Endothelial cell of umbilical vein (primary cell): ENCODE data around the gene TM4SF5. TPM values are rescaled to one million over a fixed set of nuclear protein-coding genes. Genes with fewer than 3 reads are reported as not detected.

ENCODE experiments used
- BruUV-seq: library from RNA; stranded (reverse); fragments of 400-500 nt; replicated peaks from 2 replicates; lab custom pipeline; 2021; lab: Mats Ljungman, UMichigan
- CTCF ChIA-PET: fragments of 300-600, 350-600 bp; sonication (Branson Sonifier 250); formaldehyde crosslinking; loops from one replicate; lab custom pipeline; 2021; ENCODE audit warnings: antibody characterized with exemption, inconsistent platforms; lab: Charles Lee
- POLR2A ChIA-PET: fragments of 300-600, 350-600 bp; sonication (Branson Sonifier 250); formaldehyde crosslinking; loops from one replicate; lab custom pipeline; 2021; ENCODE audit warnings: antibody characterized with exemption, inconsistent platforms; lab: Charles Lee
- DNase-seq: peaks from one replicate; pipeline ENCODE4 v3.0.0-alpha.2; 2011; ENCODE audit warnings: low read depth, low spot score
- FAIRE-seq: peaks from 2 replicates; lab custom pipeline; 2011; peaks lifted over from hg19 to GRCh38; lab: Jason Lieb, UNC
- H2AFZ ChIP-seq: 2 replicates; pipeline ENCODE4 v1.6.0; 2012; ENCODE audit warnings: low read depth, low read length, control low read depth, inconsistent platforms
- H3K27ac ChIP-seq: 2 replicates; pipeline ENCODE4 v1.5.1; 2011; ENCODE audit warnings: low read depth, mild to moderate bottlenecking, control low read depth, low read length, moderate library complexity; ENCODE audit not compliant: insufficient read depth
- H3K27me3 ChIP-seq, 2 experiments: 2 replicates each; pipeline versions ENCODE4 v1.6.0 to v1.6.1; 2011; ENCODE audit warnings: low read length in 2 of 2, mixed read lengths in 1 of 2; ENCODE audit not compliant: control insufficient read depth in 2 of 2, insufficient read depth in 2 of 2
- H3K36me3 ChIP-seq, 2 experiments: 2 replicates in 1 of 2; 3 replicates in 1 of 2; pipeline ENCODE4 v1.5.1; 2011; ENCODE audit warnings: low read length in 2 of 2, mild to moderate bottlenecking in 1 of 2, moderate library complexity in 1 of 2; ENCODE audit not compliant: control insufficient read depth in 2 of 2, insufficient read depth in 2 of 2; ENCODE audit errors: extremely low read depth in 1 of 2
- H3K4me1 ChIP-seq: 3 replicates; pipeline ENCODE4 v1.5.1; 2011; ENCODE audit warnings: mild to moderate bottlenecking, low read length; ENCODE audit not compliant: control insufficient read depth, insufficient read depth; ENCODE audit errors: extremely low read depth
- H3K4me2 ChIP-seq: 2 replicates; pipeline ENCODE4 v1.6.1; 2011; ENCODE audit warnings: low read length, control low read depth, mixed read lengths; ENCODE audit not compliant: insufficient read depth
- H3K4me3 ChIP-seq, 3 experiments: fragments of 200-600 bp in 1 of 3; sonication (generic), shearing (Covaris generic) in 1 of 3; replicated peaks in 1 of 3; 2 replicates each; pipeline ENCODE4 v1.5.1; 2011 to 2016; ENCODE audit warnings: control low read depth in 3 of 3, low read length in 3 of 3, mild to moderate bottlenecking in 2 of 3, inconsistent platforms in 1 of 3, low read depth in 1 of 3, moderate library complexity in 1 of 3; ENCODE audit not compliant: insufficient read depth in 1 of 3
- H3K79me2 ChIP-seq: 2 replicates; pipeline ENCODE4 v1.6.0; 2012; ENCODE audit warnings: low read length, inconsistent platforms; ENCODE audit not compliant: control insufficient read depth, insufficient read depth
- H3K9ac ChIP-seq: replicated peaks from 2 replicates; pipeline ENCODE3; 2011; ENCODE audit warnings: low read length, control low read depth; ENCODE audit not compliant: insufficient read depth; ENCODE audit errors: extremely low read depth
- H3K9me1 ChIP-seq: replicated peaks from 3 replicates; pipeline ENCODE4 v1.6.0; 2011; ENCODE audit warnings: mild to moderate bottlenecking, low read length; ENCODE audit not compliant: control insufficient read depth, insufficient read depth; ENCODE audit errors: extremely low read depth
- H3K9me3 ChIP-seq: replicated peaks from 2 replicates; pipeline ENCODE4 v1.5.1; 2012; ENCODE audit warnings: low read length, inconsistent platforms; ENCODE audit not compliant: control insufficient read depth, insufficient read depth
- H4K20me1 ChIP-seq: replicated peaks from 2 replicates; pipeline ENCODE3; 2011; ENCODE audit warnings: mild to moderate bottlenecking, low read length; ENCODE audit not compliant: control insufficient read depth, insufficient read depth; ENCODE audit errors: extremely low read depth
- CTCF ChIP-seq, 2 donors: IDR thresholded peaks; 1 replicate in 1 of 2; 2 replicates in 1 of 2; pipeline ENCODE4 v1.5.1; 2011; ENCODE audit warnings: low read length in 2 of 2, mild to moderate bottlenecking in 2 of 2, moderate library complexity in 2 of 2, control low read depth in 1 of 2, inconsistent platforms in 1 of 2, low read depth in 1 of 2; ENCODE audit not compliant: insufficient read depth in 1 of 2; ENCODE audit errors: extremely low read depth in 1 of 2
- EZH2 ChIP-seq: IDR thresholded peaks from 2 replicates; pipeline ENCODE4 v1.6.1; 2012; ENCODE audit warnings: borderline replicate concordance, low read depth, mild to moderate bottlenecking, moderate library complexity, low read length, inconsistent platforms; ENCODE audit not compliant: severe bottlenecking
- FOS ChIP-seq: IDR thresholded peaks from 2 replicates; pipeline ENCODE4 v1.6.1; 2011; ENCODE audit warnings: mild to moderate bottlenecking, low read length, moderate library complexity, borderline replicate concordance; ENCODE audit not compliant: insufficient read depth
- GATA2 ChIP-seq: IDR thresholded peaks from 2 replicates; pipeline ENCODE4 v1.7.0; 2011; ENCODE audit warnings: low read depth, mild to moderate bottlenecking, moderate library complexity, mixed read lengths, low read length; ENCODE audit not compliant: insufficient read length, insufficient read depth
- JUN ChIP-seq: IDR thresholded peaks from 2 replicates; pipeline ENCODE4 v1.6.1; 2011; ENCODE audit warnings: borderline replicate concordance, low read depth; ENCODE audit not compliant: insufficient read length, insufficient read depth
- MAX ChIP-seq: IDR thresholded peaks from 2 replicates; pipeline ENCODE4 v1.6.1; 2011; ENCODE audit not compliant: insufficient read depth, insufficient read length
- MYC ChIP-seq: IDR thresholded peaks from one replicate; pipeline ENCODE4 v1.6.1; 2011; ENCODE audit warnings: mild to moderate bottlenecking, low read depth, low read length
- POLR2A ChIP-seq: IDR thresholded peaks from 2 replicates; pipeline ENCODE4 v1.6.1; 2012; ENCODE audit warnings: low read depth, mild to moderate bottlenecking, control low read depth, low read length
- POLR2AphosphoS5 ChIP-seq: IDR thresholded peaks from 2 replicates; pipeline ENCODE4 v1.6.1; 2012; ENCODE audit warnings: low read depth, mild to moderate bottlenecking, control low read depth, low read length, moderate library complexity; ENCODE audit not compliant: insufficient read depth
- dilution Hi-C: fragments of 300-500 bp; cut with MboI; formaldehyde crosslinking; loops from one replicate; pipeline ENCODE4 v1.15.0; 2019; ENCODE audit warnings: low sequenced_read_pairs; ENCODE audit not compliant: extremely low pct_ligation_motif_present
- intact Hi-C: fragments of 100-400 bp; cut with micrococcal nuclease; formaldehyde crosslinking; loops from one replicate; pipeline ENCODE4 v1.10.0; 2022
- polyA plus RNA-seq, 4 experiments: library from polyadenylated mRNA; depleted of rRNA in 3 of 4; stranded (reverse) in 3 of 4; unstranded in 1 of 4; fragments of >200 nt; gene quantifications; 2 replicates each; pipeline versions ENCODE4 v1.2.1 to v1.2.3, GENCODE V29; 2011 to 2012; ENCODE audit warnings: missing spikeins in 1 of 4
- total RNA-seq: library from RNA; stranded (reverse); gene quantifications from 2 replicates; pipeline ENCODE4 v1.2.3, GENCODE V29; 2021

TM4SF5 gene
- total and polyA plus RNA-seq, 2 donors (not counting 3 experiments of a cell fraction or from before 2014, with no cell fraction given): not detected

DNA sequence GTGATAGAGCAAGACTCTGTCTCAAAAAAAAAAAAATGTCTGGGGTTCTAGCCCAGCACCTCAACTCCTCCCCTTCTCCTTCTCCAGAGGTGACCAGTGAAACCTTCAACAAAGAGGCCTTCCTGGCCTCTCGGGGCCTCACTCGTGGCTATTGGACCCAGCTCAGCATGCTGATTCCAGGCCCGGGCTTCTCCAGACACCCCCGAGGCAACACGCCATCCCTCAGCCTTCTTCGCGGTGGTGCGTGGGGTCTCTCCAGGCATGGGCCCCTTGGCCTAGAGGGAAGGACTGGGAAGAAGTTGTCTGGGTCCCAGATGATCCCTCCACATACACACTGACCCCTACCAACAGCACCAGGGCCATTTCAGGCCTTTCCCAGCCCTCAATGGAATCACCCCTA is 28.5 kb upstream of the TM4SF5 start:
- no peak for FAIRE-seq

More for the DNA sequence above, 28.5 kb upstream of the TM4SF5 start:
- CTCF ChIA-PET: interaction anchor here (1.5 kb wide), 1 partner anchor 36 kb away, joined by 3 read pairs; no protein-coding TSS in a partner anchor
- no peak overlapping the region for H2AFZ ChIP-seq
- no peaks in the 10 kb centered on the region for H3K9me3 ChIP-seq
- H3K4me3 ChIP-seq: no peak overlapping the region
- BruUV-seq: no TSS peak
- H3K79me2 ChIP-seq: no peaks in the 10 kb centered on the region
- no peaks in the 10 kb centered on the region for H3K9me1 ChIP-seq
- no peak for DNase-seq
- TF ChIP-seq GATA2: no peak
- TF ChIP-seq FOS: no peak
- no peak for TF ChIP-seq MAX
- TF ChIP-seq POLR2AphosphoS5: no peak
- no peak for TF ChIP-seq JUN
- no peak for TF ChIP-seq POLR2A
- no peak for TF ChIP-seq EZH2
- TF ChIP-seq MYC: no peak
- TF ChIP-seq CTCF (IDR thresholded peaks at IDR 0.05; ENCODE audit: extremely low read depth in 1 of 2, insufficient read depth in 1 of 2, low read depth in 1 of 2, low read length in 2 of 2): no peak
- peaks cover 11% of the 10 kb centered on the region for H3K4me1 ChIP-seq
- no peaks in the 10 kb centered on the region for H3K36me3 ChIP-seq
- dilution Hi-C loops: no loop called here
- peaks cover 7 to 11% of the 10 kb centered on the region in 2 experiments for H3K27me3 ChIP-seq
- POLR2A ChIA-PET: no interaction called here
- H3K27ac ChIP-seq: no peak overlapping the region
- no peak overlapping the region for H3K4me2 ChIP-seq
- no peaks in the 10 kb centered on the region for H4K20me1 ChIP-seq
- no peak overlapping the region for H3K9ac ChIP-seq
- intact Hi-C loops: no loop called here
